PC-9 (cell line): Measurements from ENCODE around the gene ESR2. TPM values are rescaled to one million over a fixed set of nuclear protein-coding genes. Genes with fewer than 3 reads are reported as not detected.

Source experiments
- BruUV-seq: library from RNA; stranded (reverse); fragments of 400-500 nt; replicated peaks from 2 replicates; lab custom pipeline; 2021; lab: Mats Ljungman, UMichigan
- CTCF ChIA-PET: fragments of 300-600 bp; sonication (Branson Sonifier 250); formaldehyde crosslinking; loops from one replicate; lab custom pipeline; 2022; ENCODE audit warnings: antibody characterized with exemption; lab: Charles Lee
- POLR2A ChIA-PET: fragments of 300-600 bp; sonication (Branson Sonifier 250); formaldehyde crosslinking; loops from one replicate; lab custom pipeline; 2022; ENCODE audit warnings: antibody characterized with exemption; ENCODE audit not compliant: unreplicated experiment; lab: Charles Lee
- DNase-seq, 2 experiments: peaks; one replicate each; pipeline versions ENCODE4 v3.0.0 to v3.0.0-alpha.2; 2015 to 2022; ENCODE audit warnings: mixed read lengths in 1 of 2
- H2AFZ ChIP-seq: fragments of 200-600 bp; sonication (generic); 2 replicates; pipeline ENCODE4 v1.8.1; 2017; ENCODE audit warnings: antibody characterized with exemption
- H3F3A ChIP-seq: fragments of 200-600 bp; sonication (generic); 2 replicates; pipeline ENCODE4 v1.8.1; 2017; ENCODE audit warnings: antibody characterized with exemption, mild to moderate bottlenecking, low read depth; ENCODE audit not compliant: insufficient read depth
- H3K27ac ChIP-seq: fragments of 200-600 bp; sonication (generic); 2 replicates; pipeline ENCODE4 v1.6.1; 2016; ENCODE audit warnings: mixed run types
- H3K27me3 ChIP-seq: fragments of 200-600 bp; sonication (generic); 2 replicates; pipeline ENCODE4 v1.6.1; 2016; ENCODE audit warnings: low read depth, mixed run types; ENCODE audit not compliant: insufficient read depth
- H3K36me3 ChIP-seq: fragments of 200-600 bp; sonication (generic); 2 replicates; pipeline ENCODE4 v1.6.1; 2016; ENCODE audit warnings: low read depth, mixed run types
- H3K4me1 ChIP-seq: fragments of 200-600 bp; sonication (generic); replicated peaks from 2 replicates; pipeline ENCODE4 v1.6.1; 2016; ENCODE audit warnings: mixed run types; ENCODE audit not compliant: insufficient read depth
- H3K4me2 ChIP-seq: fragments of 200-600 bp; sonication (generic); 2 replicates; pipeline ENCODE4 v1.6.1; 2017; ENCODE audit warnings: mixed run types
- H3K4me3 ChIP-seq: fragments of 200-600 bp; sonication (generic); 2 replicates; pipeline ENCODE4 v1.6.1; 2016; ENCODE audit warnings: mixed run types
- H3K79me2 ChIP-seq: fragments of 200-600 bp; sonication (generic); 2 replicates; pipeline ENCODE4 v1.6.1; 2017; ENCODE audit warnings: low read depth, mixed run types
- H3K9me2 ChIP-seq: fragments of 200-600 bp; sonication (generic); 2 replicates; pipeline ENCODE4 v1.8.1; 2017; ENCODE audit warnings: mild to moderate bottlenecking; ENCODE audit not compliant: insufficient read depth
- H3K9me3 ChIP-seq: fragments of 200-600 bp; sonication (generic); 2 replicates; pipeline ENCODE4 v1.8.1; 2016; ENCODE audit warnings: low read depth; ENCODE audit not compliant: insufficient read depth
- H4K20me1 ChIP-seq: fragments of 200-600 bp; sonication (generic); 2 replicates; pipeline ENCODE4 v1.8.1; 2017; ENCODE audit not compliant: insufficient read depth
- EZH2 ChIP-seq: fragments of 200-600 bp; sonication (generic); IDR thresholded peaks from 2 replicates; pipeline ENCODE4 v1.8.0; 2017; ENCODE audit warnings: antibody characterized with exemption, low read depth
- intact Hi-C: fragments of 100-400 bp; cut with micrococcal nuclease; formaldehyde crosslinking; loops from one replicate; pipeline ENCODE4 v1.10.0; 2022; ENCODE audit not compliant: unreplicated experiment
- total RNA-seq: library from RNA; stranded (reverse); gene quantifications from 2 replicates; pipeline ENCODE4 v1.2.3, GENCODE V29; 2021
- TF ChIP-seq, protein P1 (sequence below): fragments of 200-600 bp; sonication (generic); conservative IDR thresholded peaks from 2 replicates; pipeline ENCODE4 v1.6.1; 2017; ENCODE audit warnings: mixed run types, antibody characterized with exemption, mild to moderate bottlenecking, moderate library complexity

Gene ESR2
- total RNA-seq, 1 experiment from 2014 or later = 0.20 TPM

DNA sequence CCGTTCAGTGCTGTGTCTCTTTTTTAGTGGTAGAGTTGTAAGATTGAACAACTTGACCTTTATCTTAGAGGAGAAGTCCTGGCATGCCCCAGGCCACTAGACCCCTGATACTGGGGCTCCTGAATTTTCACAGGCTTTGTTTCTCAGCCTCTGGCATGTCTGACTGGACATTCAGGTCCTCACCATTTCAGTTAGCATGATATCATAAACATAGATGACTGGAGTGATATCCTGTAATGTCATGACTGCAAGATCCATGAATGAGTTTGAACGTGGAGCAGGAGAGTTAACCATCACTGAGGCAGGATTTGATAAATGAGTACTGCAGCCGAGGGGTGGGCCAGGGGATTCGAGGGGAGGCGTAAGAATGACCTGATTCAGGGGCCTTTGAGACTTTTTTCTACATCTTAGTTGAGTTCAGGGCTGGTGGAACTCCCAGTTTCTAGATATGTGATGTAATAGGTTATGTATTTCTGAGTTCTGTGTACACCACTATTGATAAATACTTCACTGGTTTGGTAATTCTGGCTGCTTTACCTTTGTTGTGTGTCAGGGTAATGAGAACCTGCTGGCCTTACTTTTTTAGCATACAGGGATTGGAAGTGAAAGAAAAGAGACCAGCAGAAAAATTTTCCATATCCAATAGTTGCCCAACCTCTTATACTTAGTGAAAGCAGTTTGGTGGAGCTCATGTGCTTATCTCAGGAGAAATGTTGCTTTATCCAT is 224.4 kb downstream of the ESR2 start:
- TF ChIP-seq, protein P1, sequence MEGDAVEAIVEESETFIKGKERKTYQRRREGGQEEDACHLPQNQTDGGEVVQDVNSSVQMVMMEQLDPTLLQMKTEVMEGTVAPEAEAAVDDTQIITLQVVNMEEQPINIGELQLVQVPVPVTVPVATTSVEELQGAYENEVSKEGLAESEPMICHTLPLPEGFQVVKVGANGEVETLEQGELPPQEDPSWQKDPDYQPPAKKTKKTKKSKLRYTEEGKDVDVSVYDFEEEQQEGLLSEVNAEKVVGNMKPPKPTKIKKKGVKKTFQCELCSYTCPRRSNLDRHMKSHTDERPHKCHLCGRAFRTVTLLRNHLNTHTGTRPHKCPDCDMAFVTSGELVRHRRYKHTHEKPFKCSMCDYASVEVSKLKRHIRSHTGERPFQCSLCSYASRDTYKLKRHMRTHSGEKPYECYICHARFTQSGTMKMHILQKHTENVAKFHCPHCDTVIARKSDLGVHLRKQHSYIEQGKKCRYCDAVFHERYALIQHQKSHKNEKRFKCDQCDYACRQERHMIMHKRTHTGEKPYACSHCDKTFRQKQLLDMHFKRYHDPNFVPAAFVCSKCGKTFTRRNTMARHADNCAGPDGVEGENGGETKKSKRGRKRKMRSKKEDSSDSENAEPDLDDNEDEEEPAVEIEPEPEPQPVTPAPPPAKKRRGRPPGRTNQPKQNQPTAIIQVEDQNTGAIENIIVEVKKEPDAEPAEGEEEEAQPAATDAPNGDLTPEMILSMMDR = no peak
- no peak for TF ChIP-seq EZH2
- H2AFZ ChIP-seq = no peak overlapping the region
- H3F3A ChIP-seq = peaks cover 6% of the 10 kb centered on the region; the same call in 1 of the 2 replicates
- CTCF ChIA-PET = no interaction called here
- H4K20me1 ChIP-seq = no peaks in the 10 kb centered on the region
- no peaks in the 10 kb centered on the region for H3K9me2 ChIP-seq
- POLR2A ChIA-PET = no interaction called here
- H3K36me3 ChIP-seq = 0 out of 2 replicates have a peak, but pooled peaks cover 4% of the 10 kb centered on the region
- peaks cover 6% of the 10 kb centered on the region for H3K4me1 ChIP-seq
- H3K9me3 ChIP-seq = no peaks in the 10 kb centered on the region
- DNase-seq = no peak
- intact Hi-C loops = no loop called here
- H3K4me3 ChIP-seq = no peak overlapping the region
- no TSS peak for BruUV-seq
- H3K27ac ChIP-seq = no peak overlapping the region
- H3K4me2 ChIP-seq = no peak overlapping the region
- no peaks in the 10 kb centered on the region for H3K27me3 ChIP-seq
- H3K79me2 ChIP-seq = no peaks in the 10 kb centered on the region

DNA sequence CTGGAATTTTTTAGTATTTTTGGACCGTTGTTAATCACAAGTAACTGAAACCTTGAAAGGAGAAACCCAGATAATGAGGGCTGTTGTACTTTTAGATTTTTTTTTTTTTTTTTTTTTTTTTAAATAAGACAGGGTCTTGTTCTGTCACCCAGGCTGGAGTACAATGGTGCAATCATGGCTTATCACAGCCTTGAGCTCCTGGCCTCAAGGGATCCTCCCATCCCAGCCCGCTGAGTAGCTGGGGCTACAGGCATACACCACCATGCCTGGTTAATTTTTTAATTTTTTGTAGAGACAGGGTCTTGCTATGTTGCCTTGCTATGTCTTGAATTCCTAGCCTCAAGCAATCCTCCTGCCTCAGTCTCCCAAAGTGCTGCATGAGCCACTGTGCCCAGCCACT is 229.7 kb downstream of the ESR2 start:
- no peaks in the 10 kb centered on the region for H3K9me3 ChIP-seq
- H3F3A ChIP-seq = no peaks in the 10 kb centered on the region
- DNase-seq = no peak
- no peak overlapping the region for H3K27ac ChIP-seq
- no peaks in the 10 kb centered on the region for H3K36me3 ChIP-seq
- no peaks in the 10 kb centered on the region for H4K20me1 ChIP-seq
- H3K27me3 ChIP-seq = no peaks in the 10 kb centered on the region
- H3K9me2 ChIP-seq = no peaks in the 10 kb centered on the region
- no TSS peak for BruUV-seq
- H3K79me2 ChIP-seq = no peaks in the 10 kb centered on the region
- TF ChIP-seq, protein P1 = no peak
- no peak for TF ChIP-seq EZH2
- peaks cover 24% of the 10 kb centered on the region for H3K4me1 ChIP-seq
- intact Hi-C loops = no loop called here
- no peak overlapping the region for H2AFZ ChIP-seq
- no peak overlapping the region for H3K4me3 ChIP-seq
- H3K4me2 ChIP-seq = no peak overlapping the region
- CTCF ChIA-PET = no interaction called here
- POLR2A ChIA-PET = no interaction called here

DNA sequence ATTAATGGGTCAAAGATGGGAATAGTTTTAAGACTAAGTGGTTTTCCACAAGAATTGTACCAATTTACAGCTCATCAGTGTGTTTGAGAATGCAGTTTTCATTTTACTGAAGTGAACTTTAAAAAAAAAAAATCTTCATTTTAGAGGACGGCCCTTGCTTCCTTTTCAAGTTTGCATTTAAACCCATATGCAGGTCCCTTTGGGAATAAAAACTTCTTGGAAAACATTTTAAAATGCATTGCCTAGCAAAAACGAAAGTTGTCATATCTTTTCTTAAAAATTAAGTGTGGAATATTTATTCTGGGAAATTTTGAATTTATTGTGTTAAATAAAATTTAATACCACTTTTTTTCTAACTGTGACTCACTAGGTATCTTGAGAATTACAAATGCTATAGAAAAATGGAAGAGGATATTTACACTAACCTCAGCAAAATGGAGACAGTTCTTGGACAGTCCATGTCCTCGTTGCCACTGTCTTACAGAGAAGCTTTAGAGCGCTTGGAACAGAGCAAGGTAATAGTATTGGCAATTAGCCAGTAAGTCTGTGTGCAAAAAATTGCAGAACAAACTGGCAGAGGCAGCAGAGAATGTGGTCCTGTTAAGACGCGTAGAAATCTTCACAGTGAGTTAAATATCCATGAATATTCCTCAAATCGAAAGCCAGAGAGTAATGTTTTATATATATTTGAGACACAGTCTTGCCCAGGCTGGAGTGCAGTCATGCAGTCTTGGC is 231.6 kb downstream of the ESR2 start:
- Histone ChIP-seq H4K20me1 (no peaks in the 10 kb centered on the region), H3K4me3 (no peak overlapping the region), H2AFZ (no peak overlapping the region), H3K27ac (no peak overlapping the region), H3K9me2 (no peaks in the 10 kb centered on the region), H3K79me2 (no peaks in the 10 kb centered on the region), H3K36me3 (no peaks in the 10 kb centered on the region), H3K9me3 (no peaks in the 10 kb centered on the region), H3K4me1 (peaks cover 24% of the 10 kb centered on the region), H3K4me2 (no peak overlapping the region), H3K27me3 (no peaks in the 10 kb centered on the region), H3F3A (no peaks in the 10 kb centered on the region)
- DNase-seq = no peak
- TF ChIP-seq, protein P1 = no peak
- TF ChIP-seq EZH2 = no peak
- intact Hi-C loops = no loop called here
- no TSS peak for BruUV-seq
- ChIA-PET CTCF (no interaction called here), POLR2A (interaction anchor here (0.6 kb wide), 1 partner anchor 105 kb away, joined by 11 read pairs; no protein-coding TSS in a partner anchor)
